Keratinocyte (primary cell): ENCODE data around the gene INPP5B. TPM values are rescaled to one million over a fixed set of nuclear protein-coding genes. Genes with fewer than 3 reads are reported as not detected.
A peak's percentile ranks its signal among the peaks of the same experiment; 100 is the strongest.
"Not testable (repeated sequence)": the region's sequence is repeated elsewhere in the genome, so short reads cannot be mapped to it uniquely, and the experiment has no call there.

ENCODE experiments used
- DNase-seq: peaks from one replicate; pipeline ENCODE4 v3.0.0-alpha.2; 2011; ENCODE audit warnings: low read depth, missing footprints, low spot score
- FAIRE-seq: peaks from 2 replicates; lab custom pipeline; 2011; peaks lifted over from hg19 to GRCh38; lab: Jason Lieb, UNC
- H2AFZ ChIP-seq: 2 replicates; pipeline ENCODE4 v1.6.0; 2012; ENCODE audit warnings: low read length, control low read depth, inconsistent platforms; ENCODE audit not compliant: control insufficient read depth
- H3K27ac ChIP-seq: 2 replicates; pipeline ENCODE4 v1.5.1; 2011; ENCODE audit warnings: low read length; ENCODE audit not compliant: control insufficient read depth, insufficient read depth
- H3K27me3 ChIP-seq: 3 replicates; pipeline ENCODE4 v1.6.0; 2011; ENCODE audit warnings: low read length; ENCODE audit not compliant: control insufficient read depth, insufficient read depth; ENCODE audit errors: extremely low read depth
- H3K36me3 ChIP-seq, 2 experiments: 2 replicates in 1 of 2; 3 replicates in 1 of 2; pipeline ENCODE4 v1.5.1; 2011; ENCODE audit warnings: low read length in 2 of 2, mild to moderate bottlenecking in 1 of 2; ENCODE audit not compliant: control insufficient read depth in 2 of 2, insufficient read depth in 2 of 2; ENCODE audit errors: extremely low read depth in 1 of 2
- H3K4me1 ChIP-seq: 3 replicates; pipeline ENCODE4 v1.5.1; 2011; ENCODE audit warnings: low read length; ENCODE audit not compliant: control insufficient read depth, insufficient read depth; ENCODE audit errors: extremely low read depth
- H3K4me2 ChIP-seq: 3 replicates; pipeline ENCODE4 v1.6.0; 2011; ENCODE audit warnings: low read depth, low read length; ENCODE audit not compliant: control insufficient read depth, insufficient read depth; ENCODE audit errors: extremely low read depth
- H3K4me3 ChIP-seq, 3 experiments: fragments of 200-600 bp in 1 of 3; sonication (generic) in 1 of 3; 2 replicates in 2 of 3; 3 replicates in 1 of 3; pipeline ENCODE4 v1.5.1; 2011 to 2016; ENCODE audit warnings: low read length in 3 of 3, mild to moderate bottlenecking in 3 of 3, control low read depth in 2 of 3, inconsistent platforms in 1 of 3, low read depth in 1 of 3, mixed read lengths in 1 of 3, mixed run types in 1 of 3, moderate library complexity in 1 of 3; ENCODE audit not compliant: control insufficient read depth in 2 of 3, insufficient read depth in 2 of 3; ENCODE audit errors: extremely low read depth in 1 of 3
- H3K79me2 ChIP-seq: 2 replicates; pipeline ENCODE4 v1.6.0; 2012; ENCODE audit warnings: low read length; ENCODE audit not compliant: control insufficient read depth, insufficient read depth
- H3K9ac ChIP-seq: 3 replicates; pipeline ENCODE4 v1.6.0; 2011; ENCODE audit warnings: low read length; ENCODE audit not compliant: control insufficient read depth, insufficient read depth; ENCODE audit errors: extremely low read depth
- H3K9me1 ChIP-seq: 3 replicates; pipeline ENCODE4 v1.6.0; 2011; ENCODE audit warnings: low read length; ENCODE audit not compliant: control insufficient read depth, insufficient read depth; ENCODE audit errors: extremely low read depth
- H3K9me3 ChIP-seq: 2 replicates; pipeline ENCODE4 v1.5.1; 2012; ENCODE audit warnings: low read depth, low read length; ENCODE audit not compliant: control insufficient read depth
- H4K20me1 ChIP-seq: 3 replicates; pipeline ENCODE4 v1.6.0; 2011; ENCODE audit warnings: low read length; ENCODE audit not compliant: control insufficient read depth, insufficient read depth; ENCODE audit errors: extremely low read depth
- CTCF ChIP-seq, 3 experiments: IDR thresholded peaks in 1 of 3; conservative IDR thresholded peaks in 1 of 3; optimal IDR thresholded peaks in 1 of 3; 2 replicates in 2 of 3; 3 replicates in 1 of 3; pipeline versions ENCODE3 to v1.5.1; 2011; ENCODE audit warnings: low read length in 3 of 3, mild to moderate bottlenecking in 3 of 3, moderate library complexity in 2 of 3, control low read depth in 1 of 3, inconsistent platforms in 1 of 3; ENCODE audit not compliant: insufficient read depth in 2 of 3; ENCODE audit errors: extremely low read depth in 1 of 3
- EZH2 ChIP-seq: IDR thresholded peaks from one replicate; pipeline ENCODE4 v1.6.1; 2012; ENCODE audit warnings: inconsistent platforms, mild to moderate bottlenecking, low read length, moderate library complexity
- dilution Hi-C: fragments of 300-500 bp; cut with MboI; formaldehyde crosslinking; loops from one replicate; pipeline ENCODE4 v1.7.0; 2020; ENCODE audit warnings: low sequenced_read_pairs; ENCODE audit not compliant: extremely low pct_ligation_motif_present
- polyA plus RNA-seq, 5 experiments: library from polyadenylated mRNA; depleted of rRNA in 3 of 5; stranded (reverse) in 3 of 5; stranded (forward) in 1 of 5; unstranded in 1 of 5; fragments of >200 nt; gene quantifications; 1 replicate in 1 of 5; 2 replicates in 3 of 5; 3 replicates in 1 of 5; pipeline versions ENCODE4 v1.2.1 to v1.2.3, GENCODE V29; 2011 to 2012; ENCODE audit warnings: missing spikeins in 2 of 5, low read depth in 1 of 5, low replicate concordance in 1 of 5

Gene INPP5B
- polyA plus RNA-seq, 1 donor (not counting 4 experiments of a cell fraction or from before 2014, with no cell fraction given): 6.4 TPM

GRCh38 chr1:37940299-37940947 lies 6.4 kb downstream of the INPP5B start:
- H3K9me3 ChIP-seq: no peaks in the 10 kb centered on the region
- FAIRE-seq: no peak
- dilution Hi-C loops: no loop called here
- H3K4me3 ChIP-seq: no peak overlapping the region
- H3K36me3 ChIP-seq: no peaks in the 10 kb centered on the region
- H3K27me3 ChIP-seq: no peaks in the 10 kb centered on the region
- DNase-seq: no peak
- H4K20me1 ChIP-seq: no peaks in the 10 kb centered on the region
- H3K9ac ChIP-seq: no peak overlapping the region
- no peak overlapping the region for H2AFZ ChIP-seq
- no peak for TF ChIP-seq EZH2
- no peak for TF ChIP-seq CTCF (optimal IDR thresholded peaks at IDR 0.05 in 1 of 3, IDR thresholded peaks at IDR 0.05 in 1 of 3, conservative IDR thresholded peaks at IDR 0.05 in 1 of 3; ENCODE audit: extremely low read depth in 1 of 3, insufficient read depth in 2 of 3, low read length in 3 of 3)
- H3K4me1 ChIP-seq: no peaks in the 10 kb centered on the region
- H3K4me2 ChIP-seq: no peak overlapping the region
- no peaks in the 10 kb centered on the region for H3K9me1 ChIP-seq
- H3K79me2 ChIP-seq: no peaks in the 10 kb centered on the region
- no peak overlapping the region for H3K27ac ChIP-seq

DNA sequence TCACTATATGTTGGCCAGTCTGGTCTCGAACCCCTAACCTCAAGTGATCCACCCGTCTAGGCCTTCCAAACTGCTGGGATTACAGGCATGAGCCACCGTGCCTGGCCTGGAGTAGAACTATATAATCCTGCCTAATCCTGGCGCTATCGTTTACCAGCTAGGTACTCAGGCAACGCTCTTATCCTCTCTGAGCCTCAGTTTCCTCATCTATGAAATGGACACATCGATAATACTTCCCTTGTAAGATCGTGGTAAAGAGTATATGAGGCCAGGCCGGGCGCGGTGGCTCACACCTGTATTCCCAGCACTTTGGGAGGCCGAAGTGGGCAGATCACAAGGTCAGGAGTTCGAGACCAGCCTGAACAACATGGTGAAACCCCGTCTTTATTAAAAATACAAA lies 10.1 kb downstream of the INPP5B start:
- DNase-seq, H3K9me1 ChIP-seq, H3K27me3 ChIP-seq, dilution Hi-C loops, FAIRE-seq, H3K36me3 ChIP-seq, H3K27ac ChIP-seq, H4K20me1 ChIP-seq, H3K4me3 ChIP-seq, H2AFZ ChIP-seq, H3K9me3 ChIP-seq, H3K9ac ChIP-seq, H3K79me2 ChIP-seq, H3K4me2 ChIP-seq: not testable (repeated sequence)
- H3K4me1 ChIP-seq: peaks cover 15% of the 10 kb centered on the region

- Histone ChIP-seq H3K4me2 (peak overlapping the region; percentile 91), H3K4me1 (peaks cover 20% of the 10 kb centered on the region), H3K79me2 (peaks cover 3% of the 10 kb centered on the region), H3K9me1 (no peaks in the 10 kb centered on the region), H3K9ac (peak overlapping the region; percentile 30), H3K27me3 (no peaks in the 10 kb centered on the region), H3K9me3 (no peaks in the 10 kb centered on the region), H4K20me1 (no peaks in the 10 kb centered on the region), H2AFZ (no peak overlapping the region), H3K36me3 (no peaks in the 10 kb centered on the region), H3K27ac (peak overlapping the region; percentile 45), H3K4me3 (no peak overlapping the region)
- TF ChIP-seq CTCF (optimal IDR thresholded peaks at IDR 0.05 in 1 of 3, IDR thresholded peaks at IDR 0.05 in 1 of 3, conservative IDR thresholded peaks at IDR 0.05 in 1 of 3; ENCODE audit: extremely low read depth in 1 of 3, insufficient read depth in 2 of 3, low read length in 3 of 3) (no peak), EZH2 (no peak)
- dilution Hi-C loops: no loop called here
- FAIRE-seq (peak; percentile 81), DNase-seq (peak; percentile 53)
Measured at GRCh38 chr1:37932759-37933158, 14.1 kb downstream of the INPP5B start.
